ENCODE measurements around the gene GPR61.
A peak's percentile ranks its signal among the peaks of the same experiment; 100 is the strongest.

GPR61 gene

DNA sequence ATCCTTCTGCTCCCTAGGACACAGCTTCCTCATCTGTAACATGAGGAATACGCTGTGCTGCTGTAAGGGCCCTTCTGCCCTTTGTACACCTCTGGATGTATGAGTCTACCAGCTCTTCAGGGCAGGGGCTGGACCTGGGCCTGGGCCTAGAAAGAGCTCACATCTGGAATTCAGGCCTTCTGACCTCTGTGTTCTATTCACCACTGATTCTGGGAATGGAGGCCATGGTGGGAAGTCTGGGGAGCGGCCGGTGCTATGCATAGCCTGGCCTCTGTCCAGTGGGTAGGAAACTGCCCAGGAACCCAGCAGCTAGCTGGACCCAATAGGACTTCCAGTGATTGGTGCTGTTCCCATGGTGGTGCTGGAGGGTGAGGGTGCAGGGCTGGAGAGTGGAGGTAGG, 11.0 kb upstream of the GPR61 start:
- DNase-seq (ENCODE audit: low spot score), result no peak
- in situ Hi-C loops (cut with MboI; ENCODE audit: low sequenced_read_pairs, unreplicated experiment), result no loop called here
- TF ChIP-seq, protein P1, sequence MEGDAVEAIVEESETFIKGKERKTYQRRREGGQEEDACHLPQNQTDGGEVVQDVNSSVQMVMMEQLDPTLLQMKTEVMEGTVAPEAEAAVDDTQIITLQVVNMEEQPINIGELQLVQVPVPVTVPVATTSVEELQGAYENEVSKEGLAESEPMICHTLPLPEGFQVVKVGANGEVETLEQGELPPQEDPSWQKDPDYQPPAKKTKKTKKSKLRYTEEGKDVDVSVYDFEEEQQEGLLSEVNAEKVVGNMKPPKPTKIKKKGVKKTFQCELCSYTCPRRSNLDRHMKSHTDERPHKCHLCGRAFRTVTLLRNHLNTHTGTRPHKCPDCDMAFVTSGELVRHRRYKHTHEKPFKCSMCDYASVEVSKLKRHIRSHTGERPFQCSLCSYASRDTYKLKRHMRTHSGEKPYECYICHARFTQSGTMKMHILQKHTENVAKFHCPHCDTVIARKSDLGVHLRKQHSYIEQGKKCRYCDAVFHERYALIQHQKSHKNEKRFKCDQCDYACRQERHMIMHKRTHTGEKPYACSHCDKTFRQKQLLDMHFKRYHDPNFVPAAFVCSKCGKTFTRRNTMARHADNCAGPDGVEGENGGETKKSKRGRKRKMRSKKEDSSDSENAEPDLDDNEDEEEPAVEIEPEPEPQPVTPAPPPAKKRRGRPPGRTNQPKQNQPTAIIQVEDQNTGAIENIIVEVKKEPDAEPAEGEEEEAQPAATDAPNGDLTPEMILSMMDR (IDR thresholded peaks at IDR 0.05; ENCODE audit: borderline replicate concordance, control extremely low read depth, extremely low read depth, insufficient read depth, missing control alignments), result no peak

- in situ Hi-C loops (cut with MboI; ENCODE audit: low sequenced_read_pairs, unreplicated experiment), result loop anchor here (5.0 to 10.0 kb wide), 2 partner anchors 33 to 245 kb away; partner anchors contain the start of gene PSRC1
- no peak for DNase-seq (ENCODE audit: low spot score)
- TF ChIP-seq, protein P1 (IDR thresholded peaks at IDR 0.05; ENCODE audit: borderline replicate concordance, control extremely low read depth, extremely low read depth, insufficient read depth, missing control alignments), result no peak
Measured at GRCh38 chr1:109529881-109530456, 9.7 kb upstream of the GPR61 start.

DNA sequence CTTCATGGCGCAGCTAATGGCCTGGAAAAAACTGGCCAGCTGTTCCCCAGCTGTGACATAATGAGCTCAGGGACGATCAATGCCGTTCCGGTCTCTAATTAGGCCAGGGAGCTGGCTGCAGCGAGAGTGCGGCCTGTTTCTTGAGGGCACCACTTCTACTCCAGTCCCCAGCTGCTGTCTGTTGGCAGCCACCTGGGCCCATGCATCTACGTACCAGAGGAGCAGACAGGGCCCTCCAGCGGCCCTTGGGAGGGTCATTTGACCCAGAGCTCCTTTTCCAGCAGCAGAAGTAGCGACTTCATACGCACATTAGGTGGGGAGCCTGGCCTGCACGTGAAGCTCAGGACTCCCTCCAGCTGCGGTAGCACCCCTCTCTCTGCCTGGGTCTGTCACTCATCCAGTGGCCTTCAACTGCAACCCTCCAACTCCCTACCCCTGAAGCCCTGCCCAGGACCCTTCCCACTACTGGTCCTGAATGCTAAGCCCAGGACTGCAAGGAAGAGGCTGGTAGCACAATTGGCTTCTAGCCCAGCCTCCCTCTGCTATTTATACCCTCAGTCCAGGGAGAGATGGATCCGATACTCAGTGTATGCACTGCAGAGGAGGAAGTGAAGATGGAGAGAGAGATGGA, 9.1 kb upstream of the GPR61 start:
- in situ Hi-C loops (cut with MboI; ENCODE audit: low sequenced_read_pairs, unreplicated experiment), result loop anchor here (5.0 to 10.0 kb wide), 2 partner anchors 33 to 246 kb away; partner anchors contain the start of gene PSRC1
- TF ChIP-seq, protein P1 (IDR thresholded peaks at IDR 0.05; ENCODE audit: borderline replicate concordance, control extremely low read depth, extremely low read depth, insufficient read depth, missing control alignments), result no peak
- DNase-seq (ENCODE audit: low spot score), result no peak

DNA sequence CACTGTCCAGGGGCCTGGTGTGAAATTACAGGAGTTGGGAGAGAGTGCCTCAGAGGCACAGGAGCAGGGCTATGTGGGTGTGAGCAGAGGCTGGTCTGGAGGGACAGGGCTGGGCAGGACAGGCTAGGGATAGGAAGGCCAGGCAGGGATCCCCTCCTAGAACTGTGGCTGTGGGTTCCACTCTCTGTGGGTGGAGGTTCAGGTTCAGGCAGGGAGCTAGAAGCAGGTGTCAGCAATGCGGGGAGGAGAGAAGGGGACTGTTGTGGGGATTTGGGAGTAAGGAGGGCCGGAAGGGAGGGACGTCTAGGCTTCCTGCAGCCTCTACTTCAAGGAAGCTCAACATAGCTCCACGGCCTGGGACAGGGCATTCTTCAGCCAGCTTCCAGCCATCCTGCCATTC, 8.3 kb upstream of the GPR61 start:
- TF ChIP-seq, protein P1 (IDR thresholded peaks at IDR 0.05; ENCODE audit: borderline replicate concordance, control extremely low read depth, extremely low read depth, insufficient read depth, missing control alignments), result no peak
- no peak for DNase-seq (ENCODE audit: low spot score)
- in situ Hi-C loops (cut with MboI; ENCODE audit: low sequenced_read_pairs, unreplicated experiment), result loop anchor here (5.0 to 10.0 kb wide), 2 partner anchors 34 to 247 kb away; partner anchors contain the start of gene PSRC1

DNA sequence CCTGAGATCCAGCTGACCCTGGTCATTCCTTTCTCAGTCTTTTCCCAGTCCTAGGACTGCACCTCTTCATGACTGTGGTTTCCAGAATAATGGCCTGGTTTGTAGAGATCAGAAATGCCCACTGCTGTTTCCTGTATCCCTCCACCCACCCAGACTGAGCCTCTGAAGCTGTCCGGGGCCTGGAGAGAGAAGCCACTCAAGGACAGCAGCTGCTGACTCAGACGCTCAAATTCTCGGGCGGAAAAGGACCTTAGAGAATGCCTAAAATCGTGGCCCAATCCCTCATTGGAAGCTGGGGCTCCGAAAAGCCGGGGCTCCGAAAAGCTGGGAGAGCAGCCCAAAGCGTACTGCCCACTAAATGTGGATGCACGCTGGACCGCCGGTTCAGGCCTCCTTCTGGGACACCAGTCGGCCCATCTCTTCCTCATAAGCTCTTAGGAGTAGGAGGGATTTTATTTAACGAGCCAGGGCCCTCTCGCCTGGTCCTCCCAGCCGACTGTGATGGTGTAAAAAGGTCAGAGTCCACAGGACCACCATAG, 7.8 kb upstream of the GPR61 start:
- TF ChIP-seq, protein P1 (IDR thresholded peaks at IDR 0.05; ENCODE audit: borderline replicate concordance, control extremely low read depth, extremely low read depth, insufficient read depth, missing control alignments), result no peak
- in situ Hi-C loops (cut with MboI; ENCODE audit: low sequenced_read_pairs, unreplicated experiment), result loop anchor here (5.0 to 10.0 kb wide), 2 partner anchors 35 to 247 kb away; partner anchors contain the start of gene PSRC1
- no peak for DNase-seq (ENCODE audit: low spot score)

DNA sequence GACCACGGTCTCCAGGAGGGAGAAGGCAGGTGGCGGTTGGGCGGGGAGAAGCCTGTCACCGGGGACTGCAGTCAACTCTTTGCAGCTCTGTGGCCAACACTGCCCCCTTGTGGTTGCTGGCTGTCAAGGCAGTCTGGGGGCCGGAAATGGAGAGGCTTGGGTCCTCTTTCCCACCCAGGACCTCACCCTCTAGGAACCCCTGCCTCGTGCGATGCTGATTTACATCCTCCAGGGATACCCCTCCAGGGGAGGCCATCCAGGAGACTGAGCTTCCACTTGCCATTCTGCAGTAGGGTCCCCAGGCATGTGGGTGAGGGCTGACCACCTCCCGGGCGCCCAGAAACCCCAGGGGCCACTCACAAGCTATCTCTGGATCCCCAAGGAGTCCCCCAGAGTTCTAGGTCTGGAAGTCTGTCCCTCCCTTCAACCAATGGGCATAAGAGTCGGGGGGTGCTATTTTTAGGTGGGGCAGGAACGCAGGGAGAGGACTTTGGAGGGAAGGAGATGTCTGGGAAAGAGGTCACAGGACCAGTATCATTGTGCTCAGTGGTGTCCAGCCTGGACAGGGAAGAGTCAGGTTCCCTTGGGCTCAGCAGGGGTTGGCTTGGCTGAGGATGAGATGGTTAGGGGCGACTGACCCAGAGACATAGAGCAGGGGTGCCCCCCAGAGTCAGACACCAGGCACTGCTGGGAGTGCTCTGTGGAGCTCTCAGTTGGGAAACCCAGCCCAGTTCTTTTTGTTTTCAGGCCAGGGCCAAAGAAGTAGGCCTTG, 7.1 kb upstream of the GPR61 start:
- in situ Hi-C loops (cut with MboI; ENCODE audit: low sequenced_read_pairs, unreplicated experiment), result loop anchor here (5.0 to 10.0 kb wide), 2 partner anchors 35 to 248 kb away; partner anchors contain the start of gene PSRC1
- DNase-seq (ENCODE audit: low spot score), result peak; percentile 89
- TF ChIP-seq, protein P1 (IDR thresholded peaks at IDR 0.05; ENCODE audit: borderline replicate concordance, control extremely low read depth, extremely low read depth, insufficient read depth, missing control alignments), result peak; percentile 98
